ENCODE data around the gene FAIM2.

FAIM2 gene

DNA sequence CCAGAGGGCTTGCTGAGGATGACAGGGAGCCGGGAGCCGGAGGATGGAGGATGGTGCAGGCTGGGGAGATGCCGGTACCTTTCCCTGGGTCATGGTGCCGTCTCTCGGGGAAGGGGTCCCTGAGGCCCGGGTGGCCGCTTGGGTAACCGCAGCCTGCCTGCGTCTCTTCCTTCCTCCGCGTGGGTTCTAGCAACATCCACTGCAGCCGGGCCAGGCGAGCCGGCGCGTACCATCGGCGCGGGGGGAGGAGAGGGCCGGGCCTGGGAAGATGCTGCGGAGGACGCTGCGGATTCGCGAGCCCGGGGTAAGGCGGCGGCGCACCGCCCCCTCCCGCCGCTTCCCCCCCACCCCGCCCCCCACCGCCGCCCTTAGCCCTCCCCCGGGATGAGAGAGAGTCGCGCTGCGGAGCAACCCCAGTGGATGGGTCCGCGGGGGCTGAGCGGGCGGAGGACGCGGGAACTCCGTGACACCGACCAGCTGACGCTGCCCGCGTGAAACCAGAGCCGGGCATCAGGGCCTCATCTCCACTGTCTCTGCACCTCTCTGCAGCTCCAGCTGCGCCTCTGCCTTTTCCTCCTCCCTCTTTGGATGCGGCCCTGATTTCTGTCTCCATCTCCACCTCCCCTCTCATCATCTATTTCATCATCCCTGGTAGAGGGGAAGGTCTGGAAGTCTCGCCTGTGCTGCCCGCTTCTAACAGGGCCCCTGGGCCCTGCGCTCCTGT lies at the start of gene FAIM2:
FAIM2 (minus strand) TSS at position 201 of the 724 bp plus-strand sequence; CDS start at position 93, 108 bp downstream.
- DNase-seq = peak; percentile 75

DNA sequence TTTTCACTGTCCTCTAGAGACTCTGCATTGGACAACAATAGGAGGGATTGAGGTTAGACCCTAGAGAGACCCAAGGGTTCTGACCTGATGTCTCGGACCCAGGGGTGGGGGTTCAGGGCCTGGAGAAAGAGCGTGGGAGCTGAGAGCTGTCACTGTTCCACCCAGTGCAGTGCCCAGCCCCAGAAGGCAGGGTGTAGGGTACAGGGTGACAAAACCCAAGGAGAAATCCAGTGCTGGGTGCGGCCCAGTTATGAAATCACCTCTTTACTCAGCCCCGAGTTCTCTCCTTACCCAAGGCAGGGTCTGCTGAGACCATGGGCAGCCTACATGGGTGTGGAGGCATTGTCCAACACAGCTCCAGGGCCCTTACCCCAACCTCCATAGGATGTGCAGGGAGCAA lies 49.5 kb upstream of the FAIM2 start:
- no peak for DNase-seq

DNA sequence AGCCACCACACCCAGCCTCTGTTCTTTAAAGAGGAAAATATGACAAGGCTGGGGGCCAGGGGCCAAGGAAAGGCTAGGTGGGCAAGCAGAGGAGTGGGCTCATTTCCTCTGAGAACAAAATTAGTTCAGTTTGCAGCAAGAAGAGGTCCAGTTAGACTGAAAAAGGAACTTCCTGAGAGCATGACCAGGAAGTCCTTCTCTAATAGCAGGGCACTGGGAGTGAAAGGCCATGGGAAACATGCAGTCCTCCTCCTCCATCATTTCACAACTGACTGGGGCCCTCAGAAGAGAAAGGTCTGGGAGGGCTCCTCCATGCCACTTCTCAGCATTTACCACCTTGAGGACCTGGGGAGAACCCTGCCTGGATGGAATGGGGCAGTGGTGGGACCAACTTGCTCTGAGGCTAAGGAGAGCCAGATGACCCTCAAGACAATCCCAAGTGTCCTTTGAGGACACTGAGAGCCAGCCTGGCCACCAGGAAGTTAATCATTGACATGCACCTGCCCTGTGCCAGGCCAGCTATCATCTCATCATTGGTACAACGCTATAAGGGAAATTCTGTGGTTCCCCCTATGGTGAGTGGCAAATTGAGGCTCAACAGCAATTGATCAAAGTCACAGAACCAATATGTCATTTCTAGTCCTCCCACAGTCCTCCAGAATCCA lies 48.8 kb upstream of the FAIM2 start:
- no peak for DNase-seq

DNA sequence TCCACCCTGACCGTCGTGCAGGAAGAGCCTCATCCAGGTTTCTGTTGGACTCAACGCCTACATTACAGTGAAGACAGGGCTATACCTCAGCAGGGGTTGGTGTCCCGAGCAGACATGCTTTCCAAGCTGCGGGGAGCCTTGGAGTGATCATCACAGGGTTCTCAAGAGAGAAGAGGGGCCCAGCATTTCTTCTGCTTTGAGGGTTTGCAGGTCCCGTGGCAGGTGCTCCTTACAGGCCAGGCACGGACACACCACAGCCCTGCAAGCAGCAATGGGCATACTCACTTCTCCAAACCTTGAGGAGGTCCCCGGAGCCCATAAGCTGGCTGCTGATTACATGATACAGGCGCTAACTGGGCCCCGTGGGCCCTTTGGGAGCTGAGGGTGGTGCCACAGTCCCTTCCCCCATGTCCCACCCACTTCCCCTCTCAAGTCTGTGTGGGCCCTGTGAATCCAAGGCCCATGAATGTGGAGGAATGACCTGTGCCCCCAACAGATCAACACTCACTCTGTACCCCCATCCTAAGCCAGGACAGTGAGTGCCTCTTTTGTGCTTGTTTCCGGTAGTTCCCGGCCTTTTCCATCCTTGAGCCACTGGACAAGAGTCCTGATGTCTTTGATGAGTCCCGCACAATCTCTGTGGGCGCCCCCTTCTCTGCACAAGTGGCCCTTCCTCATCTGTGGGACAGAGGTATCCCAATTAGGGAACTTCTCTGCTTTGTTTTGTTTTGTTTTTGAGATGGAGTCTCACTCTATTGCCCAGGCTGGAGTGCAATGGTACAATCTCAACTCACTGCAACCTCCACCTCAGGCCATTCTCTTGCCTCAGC lies 47.9 kb upstream of the FAIM2 start:
- DNase-seq = no peak

DNA sequence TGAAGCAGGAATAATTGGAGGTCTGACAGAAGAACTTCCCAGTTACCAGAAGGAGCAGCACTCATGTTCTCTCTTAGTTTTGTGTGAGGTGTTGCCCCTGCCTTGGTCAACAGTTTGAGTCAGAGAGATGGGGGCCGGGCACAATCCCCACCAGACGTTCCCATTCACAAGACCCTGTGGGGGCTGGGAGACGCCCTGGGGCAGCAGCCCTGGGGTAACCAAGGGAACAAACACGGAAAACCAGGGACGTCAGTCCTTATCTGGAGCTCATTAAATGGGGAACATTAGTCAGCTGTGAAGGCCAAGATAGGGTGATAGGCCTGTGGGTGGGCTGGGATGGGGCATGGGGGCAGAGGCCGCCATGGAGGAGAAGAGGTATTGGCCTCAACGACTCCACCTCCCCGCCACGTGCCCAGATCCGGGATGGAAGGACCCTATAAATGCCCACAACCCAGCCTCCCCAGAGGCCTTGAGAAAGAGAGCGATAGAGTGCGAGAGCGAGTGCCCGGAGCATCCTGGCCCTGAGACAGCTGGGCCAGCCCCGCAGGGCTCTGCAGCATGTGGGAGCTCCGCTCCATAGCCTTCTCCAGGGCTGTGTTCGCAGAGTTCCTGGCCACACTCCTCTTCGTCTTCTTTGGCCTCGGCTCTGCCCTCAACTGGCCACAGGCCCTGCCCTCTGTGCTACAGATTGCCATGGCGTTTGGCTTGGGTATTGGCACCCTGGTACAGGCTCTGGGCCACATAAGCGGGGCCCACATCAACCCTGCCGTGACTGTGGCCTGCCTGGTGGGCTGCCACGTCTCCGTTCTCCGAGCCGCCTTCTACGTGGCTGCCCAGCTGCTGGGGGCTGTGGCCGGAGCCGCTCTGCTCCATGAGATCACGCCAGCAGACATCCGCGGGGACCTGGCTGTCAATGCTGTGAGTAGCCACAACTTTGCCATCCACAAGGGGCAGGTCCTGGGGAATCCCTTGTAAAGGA lies 46.9 kb upstream of the FAIM2 start, which contains the start of gene AQP2:
AQP2 (plus strand) TSS at position 465 of the 979 bp plus-strand sequence; CDS start at position 559, 94 bp downstream.
- DNase-seq = no peak

DNA sequence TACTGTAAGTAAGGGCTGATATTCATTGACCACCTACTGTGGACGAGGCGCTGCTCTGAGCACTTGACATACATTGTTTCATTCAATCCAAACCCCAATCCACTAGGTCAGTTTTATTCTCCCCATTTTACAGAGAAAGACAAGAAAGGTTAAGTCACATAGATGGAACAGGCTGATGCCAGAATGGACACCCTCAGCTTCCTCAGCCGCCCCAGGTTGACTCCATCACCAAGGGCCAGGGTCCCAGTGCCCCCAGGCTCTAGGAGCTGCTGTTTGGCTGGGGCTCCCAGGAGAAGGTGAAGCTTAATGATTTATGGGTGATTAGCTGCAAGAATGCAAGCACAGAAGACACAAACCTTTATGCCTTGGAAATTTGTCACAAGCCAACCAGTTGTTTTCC lies 46.2 kb upstream of the FAIM2 start:
- DNase-seq = no peak

DNA sequence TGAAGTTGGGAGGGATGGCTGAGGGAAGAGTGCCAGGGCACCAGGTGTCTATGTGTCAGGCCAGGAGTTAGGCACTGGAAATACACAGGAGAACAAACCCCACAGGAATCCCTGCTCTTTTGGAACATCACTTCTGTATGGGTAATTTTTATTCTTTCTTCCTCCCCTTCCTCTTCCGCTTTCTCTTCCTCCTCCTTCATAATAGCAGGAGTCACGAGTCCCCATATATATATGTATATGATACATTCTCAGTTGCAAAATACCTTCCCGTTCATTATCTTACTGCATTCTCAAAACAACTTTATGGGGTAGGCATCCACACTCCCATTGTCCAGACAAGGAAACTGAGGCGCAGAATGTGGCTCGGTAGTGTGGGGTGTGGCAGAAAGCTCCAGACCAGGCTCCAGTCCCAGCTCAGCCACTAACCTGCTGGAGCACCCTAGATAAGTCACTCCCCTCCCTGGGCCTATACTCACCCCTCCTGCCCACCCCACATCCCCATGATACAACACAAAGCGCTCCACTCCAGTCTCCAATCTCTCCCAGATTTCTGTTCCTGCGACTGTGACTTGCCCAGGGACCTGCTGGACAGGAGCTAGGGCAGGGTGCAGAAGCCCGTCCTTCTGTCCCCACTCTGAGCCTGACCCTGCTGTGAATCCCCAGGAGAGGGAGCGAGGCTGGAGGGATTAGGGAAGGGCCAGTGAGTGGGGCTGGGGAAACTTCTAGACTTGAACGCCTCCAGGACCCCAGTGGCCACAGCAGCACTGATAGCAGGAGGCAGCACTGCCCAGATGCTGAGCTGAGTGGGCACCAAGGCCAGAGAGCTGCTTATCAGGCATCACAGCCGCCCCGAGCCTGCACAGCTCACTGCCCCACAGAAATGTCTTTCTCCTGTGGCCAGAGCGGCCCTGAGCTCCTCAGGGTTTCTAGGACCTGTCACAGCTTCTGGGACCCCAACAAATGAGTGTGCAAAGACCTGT lies 45.5 kb upstream of the FAIM2 start:
- DNase-seq = no peak

DNA sequence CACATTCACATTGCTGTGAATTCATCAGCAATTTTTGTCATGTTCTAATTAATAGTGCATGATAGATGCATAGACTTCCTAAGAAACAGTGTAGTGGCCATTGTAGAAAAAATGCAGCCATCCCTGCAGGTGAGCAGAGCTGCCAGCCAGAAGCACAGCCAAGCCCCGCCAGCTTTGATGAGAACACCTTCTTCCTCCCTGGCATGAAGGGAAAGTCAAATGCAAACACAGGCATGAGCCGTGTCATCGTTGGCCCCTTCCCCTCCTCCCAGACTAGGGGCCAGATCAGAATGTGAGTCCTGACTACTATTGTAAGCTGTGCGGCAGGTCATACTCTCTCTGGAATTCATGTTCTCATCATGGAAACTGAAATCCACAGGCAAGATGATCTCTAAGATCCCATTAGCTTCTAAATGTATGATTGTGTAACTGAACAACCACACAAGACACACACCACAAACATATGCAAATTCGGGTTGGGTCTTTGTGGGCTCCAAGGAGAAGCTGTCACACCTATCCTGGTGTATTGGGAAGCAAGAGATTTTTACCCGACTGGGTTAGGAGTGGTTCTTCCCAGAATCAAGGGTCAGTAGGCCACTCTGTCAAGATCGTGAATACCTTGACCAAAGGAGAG lies 44.0 kb upstream of the FAIM2 start:
- no peak for DNase-seq

DNA sequence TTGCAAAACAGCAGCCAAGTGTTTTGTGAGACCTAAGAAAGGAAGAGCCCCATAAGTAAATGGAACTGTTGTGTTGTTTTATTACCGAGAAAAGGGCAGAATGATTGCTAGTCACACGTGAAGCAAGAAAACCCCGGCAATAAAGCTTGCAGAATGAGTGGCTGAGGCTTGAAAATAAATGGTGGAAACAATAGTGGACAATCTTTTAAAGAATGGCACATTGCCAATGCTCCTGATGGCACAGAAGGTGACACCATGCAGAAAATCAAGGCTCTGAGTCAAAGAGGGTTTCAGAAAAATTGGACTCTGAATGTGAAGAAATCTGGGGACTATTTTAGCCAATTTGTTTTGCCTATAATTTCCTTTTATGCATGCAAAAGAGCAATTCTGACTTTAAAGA lies 42.8 kb upstream of the FAIM2 start:
- no peak for DNase-seq

DNA sequence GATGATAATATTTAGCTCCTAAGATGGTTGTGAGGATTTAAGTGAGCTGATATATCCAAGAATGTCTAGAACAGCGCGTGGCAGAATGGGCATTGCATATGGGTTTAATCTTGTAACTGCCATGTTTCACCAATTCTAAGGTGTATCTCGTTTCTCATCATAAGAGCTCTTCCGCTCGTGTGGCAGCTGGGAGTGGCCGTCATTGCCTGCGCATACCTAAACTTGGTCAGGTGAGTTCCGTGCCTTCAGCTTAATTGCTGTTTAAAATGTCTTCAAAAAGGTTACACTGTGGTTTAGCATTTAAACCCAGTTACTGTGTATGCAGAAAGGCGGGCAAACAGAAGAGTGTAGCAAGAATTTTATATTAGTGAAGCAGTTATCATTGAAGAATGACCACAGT lies 42.4 kb upstream of the FAIM2 start:
- no peak for DNase-seq

DNA sequence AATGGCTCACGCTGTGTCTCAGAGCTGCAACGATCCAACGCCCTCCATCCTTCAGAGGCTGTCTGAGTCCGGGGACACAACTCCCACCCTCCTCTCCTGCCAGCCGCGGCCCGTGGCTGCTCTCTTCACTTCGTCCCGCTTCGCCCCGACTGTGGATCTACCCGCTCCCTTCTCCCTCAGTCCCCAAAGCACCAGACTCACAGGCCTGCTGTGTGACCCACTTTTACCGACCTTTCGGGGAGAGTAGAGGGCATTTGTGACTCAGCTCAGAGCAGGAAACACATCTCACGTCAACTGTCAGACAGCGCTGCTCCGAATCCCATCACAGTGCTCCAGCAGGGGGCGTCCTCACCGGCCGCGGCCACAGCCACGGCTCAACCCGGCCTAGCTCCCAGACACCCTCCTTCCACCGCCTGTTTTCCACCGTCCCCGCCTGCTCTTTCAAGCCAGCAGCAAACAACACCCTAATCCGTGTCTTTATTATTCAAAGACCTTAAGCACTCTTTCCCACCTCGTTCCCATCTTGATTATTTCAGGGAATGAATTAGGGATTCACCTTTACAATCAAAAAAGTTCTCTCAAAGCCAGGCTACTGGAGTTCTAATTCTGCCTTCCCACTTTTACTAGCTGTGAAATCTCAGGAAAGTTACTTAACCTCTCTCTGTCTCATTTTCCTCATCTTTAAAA lies 41.8 kb upstream of the FAIM2 start:
- peak; percentile 94 for DNase-seq

DNA sequence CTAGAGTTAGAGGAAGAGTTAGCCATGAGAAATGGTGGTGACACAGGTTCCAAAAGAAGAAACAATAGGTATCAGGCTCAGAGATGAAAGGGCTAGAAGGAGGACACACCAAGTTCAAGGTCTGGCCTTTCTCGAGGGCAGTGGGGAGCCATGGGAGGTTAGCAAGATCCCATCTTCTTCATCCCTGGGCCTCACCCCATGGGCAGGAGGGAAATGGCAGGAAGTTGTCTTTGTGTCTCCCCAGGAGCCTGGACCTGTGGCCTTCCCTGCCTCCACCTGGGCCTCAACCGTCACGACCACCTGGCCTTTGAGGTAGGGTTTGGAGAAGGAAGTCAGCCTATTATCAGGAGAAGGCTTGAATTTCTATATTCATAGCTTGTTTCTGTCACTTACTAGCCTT lies 41.0 kb upstream of the FAIM2 start:
- DNase-seq = no peak

DNA sequence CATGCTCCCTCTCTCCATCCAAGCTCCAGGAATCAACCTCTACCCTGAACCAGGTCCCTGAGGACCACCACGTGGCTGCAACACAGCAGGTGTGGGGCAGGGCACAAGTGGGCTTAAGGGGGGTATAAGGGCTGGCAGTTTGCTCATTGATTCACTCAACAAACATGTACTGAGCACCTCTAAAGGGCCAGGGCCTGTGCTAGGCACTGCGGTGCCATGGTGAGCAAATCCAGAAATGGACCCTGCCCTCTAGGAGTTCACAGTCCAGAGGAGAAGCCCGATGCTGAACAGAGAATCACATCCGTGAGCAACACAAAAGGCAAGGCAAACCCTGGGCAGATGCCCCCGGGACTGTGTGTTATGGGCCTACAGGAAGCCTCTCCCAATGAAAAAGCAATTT lies 40.3 kb upstream of the FAIM2 start:
- DNase-seq = no peak

DNA sequence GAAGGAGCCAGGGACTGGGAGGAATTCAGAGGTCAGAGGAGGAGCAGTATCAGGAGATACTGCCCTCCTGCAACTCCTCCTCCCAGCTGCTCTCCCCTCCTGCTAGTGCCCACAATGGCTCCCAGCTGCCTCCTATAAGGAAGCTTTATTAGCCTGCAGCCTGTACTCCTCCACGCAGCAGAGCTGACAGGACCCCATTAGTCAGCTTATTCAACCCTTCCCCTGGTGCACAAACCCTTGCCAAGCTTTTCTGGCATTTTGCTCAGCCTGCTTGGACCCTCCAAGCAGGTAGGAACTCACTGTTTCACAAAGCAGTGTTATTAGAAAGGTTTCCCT lies 39.9 kb upstream of the FAIM2 start:
- DNase-seq = no peak

DNA sequence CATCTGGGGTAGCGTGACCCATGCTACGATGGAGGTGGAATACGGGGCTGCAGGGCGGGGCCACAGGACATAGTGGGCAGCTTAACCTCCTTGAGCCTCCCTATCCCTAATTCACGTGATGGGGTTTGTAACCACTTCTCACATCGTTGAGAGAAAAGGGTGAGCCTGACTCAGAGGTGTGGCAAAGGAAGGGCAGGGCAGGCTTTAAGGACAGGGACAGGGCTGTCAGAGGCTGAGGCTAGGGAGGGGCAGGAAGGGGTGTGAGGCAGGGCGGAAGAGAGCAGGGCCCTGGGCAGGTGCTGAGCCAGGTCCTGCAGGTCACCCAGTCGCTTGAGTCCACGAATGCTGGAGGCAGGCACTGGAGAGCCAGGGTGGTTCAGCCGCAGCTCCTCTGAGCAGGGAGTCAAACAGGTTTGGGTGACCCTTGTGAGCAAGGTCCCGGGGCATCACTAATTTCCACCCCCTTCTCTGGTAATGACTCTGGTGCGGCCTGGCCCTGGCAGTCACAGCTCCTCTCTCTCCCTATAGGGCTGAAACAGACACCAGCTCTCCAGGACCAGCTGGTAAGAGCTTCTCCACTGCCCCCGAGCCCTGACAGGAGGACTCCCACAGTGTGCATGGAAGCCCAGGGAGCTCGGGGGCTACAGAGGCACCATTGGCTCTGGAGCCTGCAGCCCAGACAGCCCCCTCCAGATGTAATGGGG lies 39.4 kb upstream of the FAIM2 start:
- no peak for DNase-seq

DNA sequence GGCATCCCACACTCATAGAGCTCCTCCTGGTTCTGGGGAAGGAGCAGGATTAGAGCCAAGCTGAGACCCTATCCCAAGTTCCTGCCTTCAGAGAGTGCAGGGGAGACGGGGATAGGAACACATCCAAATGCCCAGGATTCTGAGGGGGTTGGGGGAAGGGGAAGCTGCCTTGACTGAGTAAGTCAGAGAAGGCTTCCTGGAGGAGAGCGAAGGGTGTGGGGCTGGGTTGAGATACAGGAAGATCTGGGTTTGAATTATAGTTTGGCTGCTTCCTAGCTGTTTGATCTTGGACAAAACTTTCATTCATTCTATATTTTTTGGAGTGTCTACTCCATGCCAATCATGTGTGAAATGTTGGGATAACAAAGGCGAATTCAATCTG lies 38.8 kb upstream of the FAIM2 start:
- DNase-seq = no peak

DNA sequence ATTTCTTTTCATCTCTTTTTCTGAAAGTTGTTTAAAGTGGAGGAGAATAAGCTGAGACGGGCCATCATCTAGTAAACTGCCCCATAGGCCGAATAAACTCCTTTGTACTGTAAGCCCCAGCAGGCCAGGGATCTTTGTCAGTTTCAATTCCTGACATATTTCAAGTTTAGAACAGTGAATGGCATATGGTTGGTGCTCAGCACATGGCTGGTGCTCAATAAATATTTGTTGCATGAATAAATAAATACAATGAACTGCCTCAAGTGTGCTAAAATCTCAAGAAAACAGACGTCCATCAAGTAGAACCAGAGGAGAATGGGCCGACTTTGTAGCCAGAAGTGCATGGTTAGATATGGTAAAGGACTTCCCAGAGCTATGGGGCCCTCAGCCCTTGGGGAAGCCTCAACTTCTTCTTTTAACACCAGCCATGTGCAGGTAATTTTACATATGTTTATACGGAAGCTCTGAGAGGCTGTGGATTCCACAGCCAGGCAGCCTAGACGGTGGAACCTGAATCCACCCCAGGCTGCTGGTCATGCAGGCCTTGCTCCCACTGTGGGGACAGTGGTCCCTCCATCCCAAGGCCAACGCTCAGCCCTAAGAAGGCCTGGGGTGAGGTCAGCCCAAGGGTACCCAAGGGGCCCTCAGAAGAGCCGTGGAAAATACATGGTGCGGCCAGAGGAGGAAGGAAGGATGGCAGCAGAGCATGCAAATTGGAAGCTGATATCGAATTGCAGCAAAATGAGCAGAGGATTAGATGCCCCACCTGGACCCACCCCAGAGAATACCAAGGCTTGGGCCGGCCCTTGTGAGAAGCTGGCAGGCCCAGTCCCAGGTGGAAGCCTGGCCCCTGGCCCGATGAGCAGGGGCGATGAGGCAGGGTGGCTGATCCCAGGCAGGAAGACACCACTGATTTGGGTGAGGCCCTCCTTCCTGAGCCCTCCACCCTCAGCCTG lies 38.1 kb upstream of the FAIM2 start:
- no peak for DNase-seq

DNA sequence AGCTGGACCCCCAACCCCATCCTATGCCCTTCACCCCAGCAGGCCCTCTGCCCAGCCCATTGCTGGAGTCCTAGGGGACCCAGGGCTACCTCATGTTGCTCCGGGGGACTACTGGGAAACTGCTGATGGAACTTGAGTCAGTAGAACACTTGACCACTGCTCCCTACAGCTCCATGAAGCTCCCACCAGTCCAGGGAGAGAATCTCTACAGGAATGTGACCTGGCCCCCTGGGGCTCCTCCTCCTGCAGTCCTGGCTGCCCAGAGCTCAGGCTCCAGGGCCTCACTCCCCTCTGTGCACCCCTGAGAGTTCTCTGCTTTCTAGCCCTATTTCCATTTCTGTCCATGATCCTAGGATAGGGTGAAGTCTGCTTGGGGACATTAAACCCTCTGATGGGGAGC lies 36.0 kb upstream of the FAIM2 start:
- no peak for DNase-seq
